Fibroblast of skin of left quadriceps (primary cell): Measurements from ENCODE around the gene CADM2.

Experiments
- DNase-seq, 2 experiments: peaks; one replicate each; pipeline ENCODE4 v3.0.0-alpha.2; 2013; ENCODE audit warnings: low read depth in 2 of 2

Gene CADM2

GRCh38 chr3:85572426-85572825 is 613.6 kb downstream of the CADM2 start:
- no peak for DNase-seq

- no peak for DNase-seq
Measured at GRCh38 chr3:85572978-85573377, 614.2 kb downstream of the CADM2 start.

- no peak for DNase-seq
Measured at GRCh38 chr3:85574006-85574705, 615.4 kb downstream of the CADM2 start.

- peak; percentile 23 to 29 for DNase-seq
Measured at GRCh38 chr3:85576091-85576690, 617.4 kb downstream of the CADM2 start.

- no peak for DNase-seq
Measured at GRCh38 chr3:85576697-85577200, 618.0 kb downstream of the CADM2 start.

GRCh38 chr3:85584779-85585356 is 626.1 kb downstream of the CADM2 start:
- DNase-seq: no peak

GRCh38 chr3:85586018-85586417 is 627.2 kb downstream of the CADM2 start:
- DNase-seq: no peak

GRCh38 chr3:85589145-85589544 is 630.4 kb downstream of the CADM2 start:
- DNase-seq: peak; percentile 72 to 74

- DNase-seq: peak; percentile 35 to 51
Measured at GRCh38 chr3:85591451-85591850, 632.7 kb downstream of the CADM2 start.

- DNase-seq: no peak
Measured at GRCh38 chr3:85592256-85592655, 633.5 kb downstream of the CADM2 start.

- no peak for DNase-seq
Measured at GRCh38 chr3:85594676-85595075, 635.9 kb downstream of the CADM2 start.

GRCh38 chr3:85603378-85603777 is 644.6 kb downstream of the CADM2 start:
- no peak for DNase-seq

- DNase-seq: no peak
Measured at GRCh38 chr3:85604641-85605040, 645.9 kb downstream of the CADM2 start.

- DNase-seq: no peak
Measured at GRCh38 chr3:85605066-85605465, 646.3 kb downstream of the CADM2 start.

- no peak for DNase-seq
Measured at GRCh38 chr3:85626662-85627061, 667.9 kb downstream of the CADM2 start.

GRCh38 chr3:85627932-85628331 is 669.1 kb downstream of the CADM2 start:
- DNase-seq: no peak

- no peak for DNase-seq
Measured at GRCh38 chr3:85631070-85631469, 672.3 kb downstream of the CADM2 start.

GRCh38 chr3:85632921-85633320 is 674.1 kb downstream of the CADM2 start:
- no peak for DNase-seq

- no peak for DNase-seq
Measured at GRCh38 chr3:85652360-85652759, 693.6 kb downstream of the CADM2 start.

- no peak for DNase-seq
Measured at GRCh38 chr3:85660451-85660850, 701.7 kb downstream of the CADM2 start.

- DNase-seq: no peak
Measured at GRCh38 chr3:85662462-85662861, 703.7 kb downstream of the CADM2 start.

- DNase-seq: no peak
Measured at GRCh38 chr3:85667744-85668143, 709.0 kb downstream of the CADM2 start.

GRCh38 chr3:85670634-85671205 is 711.9 kb downstream of the CADM2 start:
- no peak for DNase-seq
